SK-N-SH treated with all-trans-retinoic acid at 6 μM for 48 hours (cell line): ENCODE results near the gene SMARCA4.

Experiments
- ARNTL ChIP-seq: fragments of 450-650 bp; formaldehyde crosslinking; IDR thresholded peaks from 2 replicates; pipeline ENCODE4 v1.5.0; 2020; ENCODE audit warnings: low read depth, mild to moderate bottlenecking, moderate library complexity, borderline replicate concordance
- BACH2 ChIP-seq: fragments of 250-450 bp; sonication (Bioruptor Pico); IDR thresholded peaks from 2 replicates; pipeline ENCODE4 v1.9.0; 2021; ENCODE audit warnings: mild to moderate bottlenecking, borderline replicate concordance
- CSRNP3 ChIP-seq: fragments of 250-450 bp; sonication (Bioruptor Pico); IDR thresholded peaks from 2 replicates; pipeline ENCODE4 v1.5.1; 2021; ENCODE audit warnings: mild to moderate bottlenecking, moderate library complexity
- POU6F1 ChIP-seq: fragments of 250-450 bp; sonication (Bioruptor Pico); IDR thresholded peaks from 2 replicates; pipeline ENCODE4 v1.8.0; 2021; ENCODE audit warnings: low read depth, mild to moderate bottlenecking, moderate library complexity, borderline replicate concordance
- TCF4 ChIP-seq: fragments of 250-450 bp; sonication (Bioruptor Pico); IDR thresholded peaks from 2 replicates; pipeline ENCODE4 v1.8.0; 2021; ENCODE audit warnings: mild to moderate bottlenecking, moderate library complexity, borderline replicate concordance
- TOX ChIP-seq: fragments of 250-450 bp; sonication (Bioruptor Pico); IDR thresholded peaks from 2 replicates; pipeline ENCODE4 v1.8.0; 2021; ENCODE audit warnings: mild to moderate bottlenecking, moderate library complexity, borderline replicate concordance
- ZFP3 ChIP-seq: fragments of 250-450 bp; sonication (Bioruptor Pico); IDR thresholded peaks from 2 replicates; pipeline ENCODE4 v1.5.0; 2020; ENCODE audit warnings: mild to moderate bottlenecking, moderate library complexity
- ZFP30 ChIP-seq: fragments of 450-650 bp; formaldehyde crosslinking; IDR thresholded peaks from 2 replicates; pipeline ENCODE4 v1.5.0; 2022; ENCODE audit warnings: mild to moderate bottlenecking, moderate library complexity
- ZNF70 ChIP-seq: fragments of 450-650 bp; formaldehyde crosslinking; IDR thresholded peaks from 2 replicates; pipeline ENCODE4 v1.5.0; 2020; ENCODE audit warnings: mild to moderate bottlenecking, moderate library complexity

GRCh38 chr19:10922638-10923014, 38.2 kb upstream of the SMARCA4 start:
- TF ChIP-seq ZFP3 (CRISPR knock-in tag) (no peak), BACH2 (CRISPR knock-in tag) (no peak), POU6F1 (CRISPR knock-in tag) (no peak), TCF4 (no peak), ZFP30 (CRISPR knock-in tag) (no peak), ARNTL (CRISPR knock-in tag) (no peak), ZNF70 (CRISPR knock-in tag) (no peak), CSRNP3 (CRISPR knock-in tag) (no peak), TOX (CRISPR knock-in tag) (no peak)
